K562 (cell line): ENCODE results near the gene CTPS1.

ENCODE experiments used
- CHD1 ChIP-seq: fragments of 200-600 bp; sonication (generic); IDR thresholded peaks from one replicate; pipeline ENCODE4 v1.6.1; 2012; ENCODE audit warnings: mild to moderate bottlenecking, moderate library complexity, low read length, inconsistent platforms
- CTCF ChIP-seq, 3 experiments: IDR thresholded peaks in 2 of 3; conservative IDR thresholded peaks in 1 of 3; 2 replicates each; pipeline ENCODE4 v1.5.1; 2011 to 2012; ENCODE audit warnings: low read length in 3 of 3, mild to moderate bottlenecking in 3 of 3, control low read depth in 2 of 3, improper control_type of control experiment in 1 of 3, inconsistent platforms in 1 of 3, low read depth in 1 of 3, mixed read lengths in 1 of 3, moderate library complexity in 1 of 3; ENCODE audit not compliant: insufficient read depth in 2 of 3
- E2F4 ChIP-seq: sonication (generic); formaldehyde crosslinking; IDR thresholded peaks from 2 replicates; pipeline ENCODE4 v1.8.0; 2022; ENCODE audit warnings: mild to moderate bottlenecking, low read depth, missing genetic modification reagents
- E2F5 ChIP-seq: sonication (generic); formaldehyde crosslinking; IDR thresholded peaks from 2 replicates; pipeline ENCODE4 v1.8.0; 2022; ENCODE audit warnings: mild to moderate bottlenecking, missing genetic modification reagents
- ETV6 ChIP-seq, 3 experiments: fragments of 150-350 bp in 1 of 3; sonication (generic) in 1 of 3; formaldehyde crosslinking in 1 of 3; IDR thresholded peaks; 2 replicates each; pipeline versions ENCODE4 v1.6.1 to v1.8.0; 2014 to 2022; ENCODE audit warnings: borderline replicate concordance in 2 of 3, low read depth in 2 of 3, antibody characterized with exemption in 1 of 3, low read length in 1 of 3, mild to moderate bottlenecking in 1 of 3, missing genetic modification reagents in 1 of 3
- KDM4B ChIP-seq, 2 experiments: fragments of 450-650 bp in 1 of 2; sonication (generic) in 1 of 2; IDR thresholded peaks; 2 replicates each; pipeline ENCODE4 v1.6.1; 2016 to 2017; ENCODE audit warnings: borderline replicate concordance in 2 of 2, antibody characterized with exemption in 1 of 2, low read depth in 1 of 2, mild to moderate bottlenecking in 1 of 2
- MEIS2 ChIP-seq: fragments of 450-650 bp; IDR thresholded peaks from 2 replicates; pipeline ENCODE4 v1.6.1; 2014; ENCODE audit warnings: mild to moderate bottlenecking; ENCODE audit not compliant: partially characterized antibody
- POLR2AphosphoS5 ChIP-seq: IDR thresholded peaks from 2 replicates; pipeline ENCODE4 v1.6.1; 2011; ENCODE audit warnings: mild to moderate bottlenecking, low read depth, low read length, moderate library complexity; ENCODE audit not compliant: control insufficient read depth, insufficient read depth
- SMARCE1 ChIP-seq: fragments of 450-650 bp; IDR thresholded peaks from 2 replicates; pipeline ENCODE4 v1.7.1; 2016; ENCODE audit warnings: mild to moderate bottlenecking
- ZFX ChIP-seq: sonication (generic); formaldehyde crosslinking; IDR thresholded peaks from 2 replicates; pipeline ENCODE4 v1.8.0; 2022; ENCODE audit warnings: mild to moderate bottlenecking, missing genetic modification reagents, moderate library complexity
- ZNF24 ChIP-seq: fragments of 450-650 bp; IDR thresholded peaks from 2 replicates; pipeline ENCODE4 v1.6.1; 2016

GRCh38 chr1:41023279-41023990 is 43.9 kb downstream of the CTPS1 start:
- TF ChIP-seq POLR2AphosphoS5 (peak; percentile 31; the same call in 1 of the 2 replicates), CTCF (IDR thresholded peaks at IDR 0.05 in 2 of 3, conservative IDR thresholded peaks at IDR 0.05 in 1 of 3; ENCODE audit: insufficient read depth in 2 of 3, low read depth in 1 of 3, low read length in 3 of 3) (peak; percentile 44 to 49 (median 49)), SMARCE1 (no peak), ETV6 (IDR thresholded peaks at IDR 0.05; ENCODE audit: borderline replicate concordance in 1 of 2, low read depth in 2 of 2, low read length in 1 of 2) (no peak), ETV6 (CRISPR knock-in tag; IDR thresholded peaks at IDR 0.05; ENCODE audit: borderline replicate concordance) (no peak), ZNF24 (no peak), E2F5 (no peak), CHD1 (no peak), E2F4 (no peak), MEIS2 (no peak), ZFX (CRISPR knock-in tag) (no peak), KDM4B (IDR thresholded peaks at IDR 0.05; ENCODE audit: borderline replicate concordance in 2 of 2, low read depth in 1 of 2) (no peak)
